Activated CD4-positive, CD25-positive, alpha-beta regulatory T cell treated with anti-CD3 and anti-CD28 coated beads, Interleukin-2, amount 50 U/mL, for 24 hours (primary cell): ENCODE measurements around the gene LENEP.

Experiments
- ATAC-seq, 2 donors: fragments of 150-1000 bp; cut with Tn5 transposase; one replicate each; pipeline ENCODE4 v1.10.0; 2021; ENCODE audit warnings: mild to moderate bottlenecking in 1 of 2, moderate library complexity in 1 of 2

LENEP gene

GRCh38 chr1:154960446-154961136 lies 32.8 kb upstream of the LENEP start:
- ATAC-seq, result no peak

- peak; percentile 86 to 88 for ATAC-seq
Measured at GRCh38 chr1:154961207-154962155, 31.9 kb upstream of the LENEP start, which contains the start of gene PYGO2. Gene PYGO2 (minus strand): TSS chr1:154961782. CDS start chr1:154961576, 206 bp downstream.

GRCh38 chr1:154962156-154962749 lies 31.1 kb upstream of the LENEP start:
- ATAC-seq, result peak; percentile 3

GRCh38 chr1:154962795-154963330 lies 30.5 kb upstream of the LENEP start:
- ATAC-seq, result no peak

- ATAC-seq, result no peak
Measured at GRCh38 chr1:154963643-154964042, 29.7 kb upstream of the LENEP start.

- ATAC-seq, result no peak
Measured at GRCh38 chr1:154964359-154964758, 29.0 kb upstream of the LENEP start.

GRCh38 chr1:154966111-154966510 lies 27.3 kb upstream of the LENEP start:
- ATAC-seq, result no peak

GRCh38 chr1:154967331-154967950 lies 25.9 kb upstream of the LENEP start:
- no peak for ATAC-seq

- no peak for ATAC-seq
Measured at GRCh38 chr1:154968731-154969130, 24.7 kb upstream of the LENEP start.

- ATAC-seq, result no peak
Measured at GRCh38 chr1:154969246-154969645, 24.1 kb upstream of the LENEP start.

- ATAC-seq, result no peak
Measured at GRCh38 chr1:154969860-154970452, 23.4 kb upstream of the LENEP start.

GRCh38 chr1:154970631-154971340 lies 22.6 kb upstream of the LENEP start, which contains the start of gene SHC1:
Gene SHC1 (minus strand): TSS chr1:154970747. CDS start chr1:154970526, 221 bp downstream.
- ATAC-seq, result no peak

GRCh38 chr1:154971341-154971998 lies 21.9 kb upstream of the LENEP start:
- no peak for ATAC-seq

GRCh38 chr1:154972213-154972516 lies 21.2 kb upstream of the LENEP start:
- ATAC-seq, result no peak

GRCh38 chr1:154972517-154973343 lies 20.7 kb upstream of the LENEP start:
- no peak for ATAC-seq

GRCh38 chr1:154973344-154974101 lies 19.9 kb upstream of the LENEP start:
- ATAC-seq, result peak; percentile 9

GRCh38 chr1:154974102-154974807 lies 19.1 kb upstream of the LENEP start, which contains the start of gene CKS1B:
Gene CKS1B (plus strand): TSS chr1:154974681. CDS start chr1:154974746, 65 bp downstream.
- ATAC-seq, result peak; percentile 87 to 91

- peak; percentile 46 to 50 for ATAC-seq
Measured at GRCh38 chr1:154974808-154975408, 18.5 kb upstream of the LENEP start.
